ENCODE data around the gene MAP4K4. TPM values are rescaled to one million over a fixed set of nuclear protein-coding genes. Genes with fewer than 3 reads are reported as not detected.

MAP4K4 gene
- total and polyA plus RNA-seq, 2 of the 4 experiments (the other 2 are of a cell fraction): 89.4 to 124 TPM

- Histone ChIP-seq H3K4me3 (ENCODE audit: insufficient read depth, low read depth, low read length) (no peak overlapping the region), H3K4ac (ENCODE audit: low read depth, low read length) (no peak overlapping the region), H3K4me2 (ENCODE audit: low read depth, low read length) (no peak overlapping the region), H4K91ac (ENCODE audit: insufficient read depth, low read depth, low read length) (no peak overlapping the region), H3K36me3 (ENCODE audit: control insufficient read depth, insufficient read depth, low read length) (peaks cover 23% of the 10 kb centered on the region), H2AK5ac (ENCODE audit: low read depth, low read length) (no peak overlapping the region), H2BK120ac (ENCODE audit: low read depth, low read length) (no peak overlapping the region), H3K23ac (ENCODE audit: low read depth, low read length) (no peak overlapping the region), H2AK9ac (replicated peaks; ENCODE audit: low read depth, low read length, poor library complexity) (no peak overlapping the region), H3K79me1 (ENCODE audit: low read depth in 1 of 2, low read length in 2 of 2) (peaks cover 27 to 44% of the 10 kb centered on the region in 2 experiments), H4K5ac (ENCODE audit: low read depth, low read length) (no peak overlapping the region), H2BK15ac (ENCODE audit: low read depth, low read length) (no peak overlapping the region), H4K20me1 (ENCODE audit: insufficient read depth, low read length) (no peaks in the 10 kb centered on the region), H3K9me1 (ENCODE audit: insufficient read depth, low read length) (peaks cover under 1% of the 10 kb centered on the region), H2AFZ (replicated peaks; ENCODE audit: low read length, poor library complexity) (no peak overlapping the region), H4K8ac (ENCODE audit: low read depth in 2 of 2, low read length in 2 of 2) (no peak overlapping the region), H3K27me3 (ENCODE audit: control insufficient read depth, insufficient read depth, low read length) (no peaks in the 10 kb centered on the region), H3K9ac (ENCODE audit: low read depth, low read length) (no peak overlapping the region), H3K4me1 (ENCODE audit: control insufficient read depth, insufficient read depth, low read length) (0 out of 2 replicates have a peak, but pooled peaks cover 3% of the 10 kb centered on the region), H3K9me3 (ENCODE audit: control insufficient read depth, insufficient read depth, low read length) (no peaks in the 10 kb centered on the region), H2BK20ac (ENCODE audit: low read depth, low read length) (no peak overlapping the region), H3K56ac (ENCODE audit: extremely low read depth, insufficient read depth, low read length) (no peak overlapping the region), H2BK5ac (ENCODE audit: low read depth, low read length, poor library complexity, severe bottlenecking) (no peak overlapping the region), H3K14ac (replicated peaks; ENCODE audit: low read depth, low read length) (no peak overlapping the region), H3K27ac (ENCODE audit: insufficient read depth, low read length) (no peak overlapping the region), H3K18ac (ENCODE audit: low read depth, low read length) (no peak overlapping the region; the same call in 1 of the 2 replicates)
- in situ Hi-C loops (cut with MboI; ENCODE audit: low sequenced_read_pairs): loop anchor here (10.0 kb wide), 3 partner anchors 294 to 564 kb away; no protein-coding TSS in a partner anchor
- no peak for DNase-seq
- ATAC-seq (ENCODE audit: low read depth): no peak
- intact Hi-C loops (cut with micrococcal nuclease): loop anchor here (5.0 to 10.0 kb wide), 2 partner anchors 126 to 474 kb away; partner anchors contain the start of gene IL18R1
- CTCF ChIA-PET: no interaction called here
- 0 out of 2 replicates have a peak, but pooled peaks have one; percentile 1 for TF ChIP-seq MAFK (IDR thresholded peaks at IDR 0.05; ENCODE audit: low read depth, low read length)
- TF ChIP-seq CTCF (conservative IDR thresholded peaks at IDR 0.05; ENCODE audit: low read depth, low read length): no peak
- no peak for TF ChIP-seq NFE2L2 (IDR thresholded peaks at IDR 0.05; ENCODE audit: low read depth, low read length)
- TF ChIP-seq SMC3 (IDR thresholded peaks at IDR 0.05; ENCODE audit: low read depth, low read length): no peak
- POLR2A ChIA-PET (ENCODE audit: unreplicated experiment): no interaction called here
- no TSS peak for BruUV-seq (replicated peaks)
- dilution Hi-C loops (cut with HindIII; ENCODE audit: low sequenced_read_pairs, unreplicated experiment): no loop called here
Observed at GRCh38 chr2:101881131-101881530, 183.6 kb downstream of the MAP4K4 start.
